ENCODE measurements around the gene SLC16A3. TPM values are rescaled to one million over a fixed set of nuclear protein-coding genes. Genes with fewer than 3 reads are reported as not detected.
"Not testable (repeated sequence)": the region's sequence is repeated elsewhere in the genome, so short reads cannot be mapped to it uniquely, and the experiment has no call there.

SLC16A3 gene
- total RNA-seq, 1 donor from 2014 or later: 253 TPM

DNA sequence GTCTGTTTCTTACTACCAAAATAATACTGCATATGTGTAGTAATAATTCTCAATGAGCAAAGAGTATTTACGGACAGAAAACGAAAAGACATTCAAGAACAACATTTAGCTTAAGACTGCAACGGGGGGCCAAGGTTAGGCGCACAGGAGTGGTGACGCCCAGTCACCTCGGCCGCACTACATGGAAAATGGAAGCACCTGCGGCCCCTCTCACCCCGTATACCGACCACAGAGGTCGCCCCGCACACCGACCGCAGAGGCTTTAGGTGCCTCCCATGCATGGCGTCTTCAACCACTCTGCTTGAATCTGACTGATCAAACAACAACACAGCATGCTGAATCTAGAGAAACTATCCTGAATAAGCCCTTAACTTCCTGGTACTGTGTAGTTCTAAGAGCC lies 42.6 kb upstream of the SLC16A3 start:
- DNase-seq (ENCODE audit: low spot score in 2 of 2): no peak
- TF ChIP-seq, protein P1, sequence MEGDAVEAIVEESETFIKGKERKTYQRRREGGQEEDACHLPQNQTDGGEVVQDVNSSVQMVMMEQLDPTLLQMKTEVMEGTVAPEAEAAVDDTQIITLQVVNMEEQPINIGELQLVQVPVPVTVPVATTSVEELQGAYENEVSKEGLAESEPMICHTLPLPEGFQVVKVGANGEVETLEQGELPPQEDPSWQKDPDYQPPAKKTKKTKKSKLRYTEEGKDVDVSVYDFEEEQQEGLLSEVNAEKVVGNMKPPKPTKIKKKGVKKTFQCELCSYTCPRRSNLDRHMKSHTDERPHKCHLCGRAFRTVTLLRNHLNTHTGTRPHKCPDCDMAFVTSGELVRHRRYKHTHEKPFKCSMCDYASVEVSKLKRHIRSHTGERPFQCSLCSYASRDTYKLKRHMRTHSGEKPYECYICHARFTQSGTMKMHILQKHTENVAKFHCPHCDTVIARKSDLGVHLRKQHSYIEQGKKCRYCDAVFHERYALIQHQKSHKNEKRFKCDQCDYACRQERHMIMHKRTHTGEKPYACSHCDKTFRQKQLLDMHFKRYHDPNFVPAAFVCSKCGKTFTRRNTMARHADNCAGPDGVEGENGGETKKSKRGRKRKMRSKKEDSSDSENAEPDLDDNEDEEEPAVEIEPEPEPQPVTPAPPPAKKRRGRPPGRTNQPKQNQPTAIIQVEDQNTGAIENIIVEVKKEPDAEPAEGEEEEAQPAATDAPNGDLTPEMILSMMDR (IDR thresholded peaks at IDR 0.05): no peak

DNA sequence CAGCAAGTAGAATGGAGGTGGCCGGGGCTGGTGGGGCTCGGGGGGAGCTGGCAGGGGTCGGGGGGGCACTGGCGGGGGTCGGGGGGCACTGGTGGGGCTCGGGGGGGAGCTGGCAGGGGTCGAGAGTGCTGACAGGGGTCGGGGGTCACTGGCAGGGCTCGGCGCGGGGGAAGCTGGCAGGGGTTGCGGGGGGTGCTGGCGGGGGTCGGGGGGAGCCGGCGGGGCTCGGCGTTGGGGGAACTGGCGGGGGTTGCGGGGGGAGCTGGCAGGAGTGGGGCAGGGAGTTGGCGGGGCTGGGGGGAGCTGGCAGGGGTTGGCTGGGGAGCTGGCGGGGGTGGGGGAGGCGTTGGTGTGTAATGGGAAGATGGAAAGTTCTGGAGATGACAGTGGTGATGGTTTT lies 41.3 kb upstream of the SLC16A3 start:
- no peaks in the 10 kb centered on the region for H3K27me3 ChIP-seq
- no peak overlapping the region for H3K27ac ChIP-seq
- TF ChIP-seq, protein P1 (IDR thresholded peaks at IDR 0.05): no peak
- intact Hi-C loops (cut with DNase I): no loop called here
- H3K36me3 ChIP-seq: peaks cover 15 to 28% of the 10 kb centered on the region in 2 donors
- H3K9me3 ChIP-seq: no peaks in the 10 kb centered on the region
- no peak overlapping the region for H3K4me3 ChIP-seq
- DNase-seq (ENCODE audit: low spot score in 2 of 2): no peak
- H3K4me1 ChIP-seq: no peaks in the 10 kb centered on the region

More for the DNA sequence above, 42.6 kb upstream of the SLC16A3 start:
- Histone ChIP-seq H3K4me1 (no peaks in the 10 kb centered on the region), H3K9me3 (no peaks in the 10 kb centered on the region), H3K27ac (no peak overlapping the region), H3K36me3 (peaks cover 16 to 32% of the 10 kb centered on the region in 2 donors), H3K27me3 (no peaks in the 10 kb centered on the region), H3K4me3 (no peak overlapping the region)
- intact Hi-C loops (cut with DNase I): no loop called here

DNA sequence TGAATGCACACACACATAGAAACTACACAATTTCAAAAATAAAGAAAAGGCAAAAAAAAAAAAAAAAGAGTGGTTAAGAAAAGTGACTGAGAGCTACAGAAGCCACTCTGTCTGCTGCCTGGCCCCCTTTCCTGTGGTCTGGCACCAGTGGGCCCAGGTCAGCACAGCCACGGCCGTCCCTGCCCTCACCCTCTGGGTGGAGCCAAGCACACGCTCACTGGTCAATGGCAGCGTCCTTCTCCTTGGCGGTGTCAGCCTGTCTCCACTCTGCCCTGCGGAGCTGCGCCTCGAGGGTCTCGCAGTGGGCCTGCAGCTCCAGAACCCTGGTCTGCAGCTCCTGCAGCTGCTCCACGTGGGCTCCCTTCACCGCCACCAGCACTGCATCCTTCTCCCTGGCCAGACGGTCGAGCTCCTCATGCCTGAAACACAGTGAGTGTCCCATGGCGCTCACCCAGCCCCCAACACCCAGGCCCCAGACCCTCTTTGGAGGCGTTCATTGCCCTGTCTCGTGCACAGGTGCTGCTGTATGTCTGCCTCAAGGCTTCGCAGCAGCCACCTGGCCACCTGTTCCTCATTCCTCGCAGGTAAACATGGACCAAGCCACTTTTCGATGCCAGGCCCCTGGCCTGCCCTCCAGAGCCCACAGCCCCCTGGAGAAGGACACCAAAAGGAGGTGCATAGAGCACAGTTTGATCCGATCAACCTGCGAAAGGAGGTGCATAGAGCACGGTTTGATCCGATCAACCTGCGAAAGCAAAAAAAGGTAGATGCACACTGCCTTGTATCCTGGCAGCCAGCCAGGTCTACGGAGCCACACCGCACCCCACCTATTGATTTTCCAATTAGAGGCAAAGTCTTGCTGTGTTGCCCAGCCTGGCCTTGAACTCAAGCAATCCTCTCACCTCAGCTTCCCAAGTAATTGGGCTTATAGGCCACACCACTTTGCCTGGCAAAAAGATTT lies 40.6 kb upstream of the SLC16A3 start:
- H3K27me3 ChIP-seq: no peaks in the 10 kb centered on the region
- TF ChIP-seq, protein P1 (IDR thresholded peaks at IDR 0.05): no peak
- no peak overlapping the region for H3K4me3 ChIP-seq
- no peak overlapping the region for H3K27ac ChIP-seq
- no peak for DNase-seq (ENCODE audit: low spot score in 2 of 2)
- peaks cover 11 to 31% of the 10 kb centered on the region in 2 donors for H3K36me3 ChIP-seq
- intact Hi-C loops (cut with DNase I): no loop called here
- no peaks in the 10 kb centered on the region for H3K9me3 ChIP-seq
- no peaks in the 10 kb centered on the region for H3K4me1 ChIP-seq

DNA sequence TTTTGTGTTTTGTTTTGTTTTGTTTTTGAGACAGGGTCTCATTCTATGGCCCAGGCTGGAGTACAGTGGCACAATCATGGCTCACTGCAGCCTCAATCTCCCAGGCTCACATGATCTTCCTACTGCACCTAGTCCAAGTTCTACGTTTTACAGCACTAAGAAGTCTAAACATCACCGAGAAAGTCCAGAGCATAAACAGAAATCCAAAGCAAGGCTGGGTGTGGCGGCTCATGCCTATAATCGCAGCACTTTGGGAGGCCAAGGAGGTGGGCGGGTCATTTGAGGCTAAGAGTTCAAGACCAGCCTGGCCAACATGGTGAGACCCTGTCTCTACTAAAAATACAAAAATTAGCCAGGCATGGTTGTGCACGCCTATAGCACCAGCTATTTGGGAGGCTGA lies 35.8 kb upstream of the SLC16A3 start:
- H3K4me3 ChIP-seq; DNase-seq (ENCODE audit: low spot score in 2 of 2); H3K27ac ChIP-seq; H3K4me1 ChIP-seq; intact Hi-C loops (cut with DNase I); H3K9me3 ChIP-seq; H3K27me3 ChIP-seq: not testable (repeated sequence)
- peaks cover 7 to 31% of the 10 kb centered on the region in 2 donors for H3K36me3 ChIP-seq

DNA sequence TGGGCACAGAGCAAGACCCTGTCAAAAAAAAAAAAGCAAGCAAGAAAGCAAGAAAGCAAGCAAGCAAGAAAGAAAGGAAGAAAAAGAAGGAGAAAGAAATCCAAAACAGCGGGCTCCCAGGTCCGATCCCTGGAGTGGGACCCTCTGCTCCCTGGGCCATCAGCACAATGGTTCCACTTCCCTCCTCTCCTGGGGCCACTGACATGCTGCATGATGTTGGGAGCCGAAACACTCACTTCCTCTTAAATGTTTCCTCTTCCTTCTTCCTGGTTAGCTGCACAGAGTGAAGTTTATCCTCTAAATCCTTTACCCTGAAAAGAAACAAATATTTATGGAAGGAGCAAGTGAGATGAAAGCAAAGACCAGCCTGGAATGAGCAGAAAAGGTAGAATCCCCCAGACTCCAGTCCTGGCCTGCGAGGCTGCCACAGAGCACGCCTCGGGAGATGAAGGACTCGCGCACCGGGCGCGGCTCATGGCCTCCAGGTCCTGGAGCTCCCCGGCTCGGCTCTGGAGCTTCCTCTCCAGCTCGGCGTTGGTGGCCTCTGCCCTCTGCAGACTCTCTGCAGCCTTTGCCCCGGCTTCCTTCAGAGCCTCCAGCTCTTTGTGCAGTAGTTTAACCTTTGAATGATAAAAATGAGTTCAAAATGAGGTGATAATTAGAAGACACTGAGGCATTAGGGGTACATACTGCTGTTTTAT lies 35.2 kb upstream of the SLC16A3 start:
- intact Hi-C loops (cut with DNase I): no loop called here

More for the DNA sequence above, 35.2 kb upstream of the SLC16A3 start:
- no peaks in the 10 kb centered on the region for H3K9me3 ChIP-seq
- H3K4me3 ChIP-seq: no peak overlapping the region
- DNase-seq (ENCODE audit: low spot score in 2 of 2): no peak
- TF ChIP-seq, protein P1 (IDR thresholded peaks at IDR 0.05): no peak
- peaks cover 7 to 32% of the 10 kb centered on the region in 2 donors for H3K36me3 ChIP-seq
- H3K4me1 ChIP-seq: peaks cover 0 to 8% of the 10 kb centered on the region in 2 donors
- no peak overlapping the region for H3K27ac ChIP-seq
- H3K27me3 ChIP-seq: no peaks in the 10 kb centered on the region

Measured in ascending aorta (tissue), 2 donors.